CD14-positive monocyte (primary cell): Measurements from ENCODE around the gene SLC66A3. TPM values are rescaled to one million over a fixed set of nuclear protein-coding genes. Genes with fewer than 3 reads are reported as not detected.
A peak's percentile ranks its signal among the peaks of the same experiment; 100 is the strongest.

ENCODE experiments used
- DNase-seq, 3 donors: peaks; one replicate each; pipeline ENCODE4 v3.0.0-alpha.2; 2011 to 2022
- H2AFZ ChIP-seq: 2 replicates; pipeline ENCODE4 v1.6.0; 2012; ENCODE audit warnings: mild to moderate bottlenecking, low read depth, low read length, inconsistent platforms; ENCODE audit not compliant: insufficient read depth, poor library complexity, severe bottlenecking
- H3K27ac ChIP-seq, 2 donors: 1 replicate in 1 of 2; 2 replicates in 1 of 2; pipeline ENCODE4 v1.5.1; 2012 to 2013; ENCODE audit warnings: low read length in 2 of 2, control low read depth in 1 of 2, inconsistent platforms in 1 of 2, low read depth in 1 of 2, mild to moderate bottlenecking in 1 of 2
- H3K27me3 ChIP-seq, 2 donors: one replicate each; pipeline versions ENCODE4 v1.6.0 to v1.6.1; 2011 to 2013; ENCODE audit warnings: low read length in 2 of 2; ENCODE audit not compliant: control insufficient read depth in 2 of 2, insufficient read depth in 2 of 2
- H3K36me3 ChIP-seq, 2 donors: replicated peaks in 1 of 2; 1 replicate in 1 of 2; 2 replicates in 1 of 2; pipeline versions ENCODE4 v1.5.1 to v1.6.1; 2012 to 2013; ENCODE audit warnings: low read length in 2 of 2, control low read depth in 1 of 2, inconsistent platforms in 1 of 2, mild to moderate bottlenecking in 1 of 2; ENCODE audit not compliant: insufficient read depth in 2 of 2, control insufficient read depth in 1 of 2
- H3K4me1 ChIP-seq, 2 donors: 1 replicate in 1 of 2; 2 replicates in 1 of 2; pipeline versions ENCODE4 v1.5.1 to v1.6.1; 2012 to 2013; ENCODE audit warnings: low read length in 2 of 2, control low read depth in 1 of 2, inconsistent platforms in 1 of 2, mild to moderate bottlenecking in 1 of 2, moderate library complexity in 1 of 2; ENCODE audit not compliant: insufficient read depth in 2 of 2, control insufficient read depth in 1 of 2
- H3K4me2 ChIP-seq: replicated peaks from 2 replicates; pipeline ENCODE3; 2012; ENCODE audit warnings: low read length, moderate library complexity, mild to moderate bottlenecking; ENCODE audit not compliant: poor library complexity, severe bottlenecking; ENCODE audit errors: extremely low read depth
- H3K4me3 ChIP-seq, 3 experiments: fragments of 200-600 bp in 1 of 3; sonication (generic) in 1 of 3; replicated peaks in 1 of 3; 1 replicate in 2 of 3; 2 replicates in 1 of 3; pipeline ENCODE4 v1.5.1; 2011 to 2013; ENCODE audit warnings: low read length in 3 of 3, mild to moderate bottlenecking in 3 of 3, control low read depth in 2 of 3, low read depth in 2 of 3, inconsistent platforms in 1 of 3, moderate library complexity in 1 of 3
- H3K79me2 ChIP-seq: 2 replicates; pipeline ENCODE4 v1.6.0; 2012; ENCODE audit warnings: mild to moderate bottlenecking, control low read depth, inconsistent platforms, low read length, moderate library complexity; ENCODE audit not compliant: insufficient read depth
- H3K9ac ChIP-seq: 2 replicates; pipeline ENCODE4 v1.6.0; 2017; ENCODE audit warnings: low read length, mild to moderate bottlenecking; ENCODE audit not compliant: insufficient read depth, poor library complexity, severe bottlenecking
- H3K9me3 ChIP-seq, 2 donors: replicated peaks in 1 of 2; 1 replicate in 1 of 2; 2 replicates in 1 of 2; pipeline versions ENCODE4 v1.5.1 to v1.6.1; 2012 to 2013; ENCODE audit warnings: low read length in 2 of 2, control low read depth in 1 of 2; ENCODE audit not compliant: control insufficient read depth in 1 of 2, insufficient read depth in 1 of 2
- H4K20me1 ChIP-seq: 2 replicates; pipeline ENCODE4 v1.6.0; 2012; ENCODE audit warnings: mild to moderate bottlenecking, low read length, control low read depth, moderate library complexity; ENCODE audit not compliant: insufficient read depth
- H3K27ac Mint-ChIP-seq, 7 donors: one replicate each; pipeline ENCODE4 v1.8.0; 2020; ENCODE audit warnings: mild to moderate bottlenecking in 7 of 7, mixed read lengths in 7 of 7, moderate library complexity in 6 of 7, inconsistent platforms in 2 of 7
- H3K27me3 Mint-ChIP-seq, 3 donors: one replicate each; pipeline ENCODE4 v1.8.0; 2021 to 2022; ENCODE audit warnings: low read depth in 3 of 3, mild to moderate bottlenecking in 3 of 3, mixed read lengths in 3 of 3, moderate library complexity in 3 of 3, inconsistent platforms in 1 of 3
- H3K36me3 Mint-ChIP-seq, 2 donors: one replicate each; pipeline ENCODE4 v1.8.0; 2020; ENCODE audit warnings: mixed read lengths in 2 of 2, inconsistent platforms in 1 of 2, mild to moderate bottlenecking in 1 of 2
- H3K4me1 Mint-ChIP-seq: one replicate; pipeline ENCODE4 v1.8.0; 2020; ENCODE audit warnings: mild to moderate bottlenecking, mixed read lengths
- H3K4me3 Mint-ChIP-seq, 2 donors: one replicate each; pipeline ENCODE4 v1.8.0; 2020; ENCODE audit warnings: mild to moderate bottlenecking in 2 of 2, mixed read lengths in 2 of 2, moderate library complexity in 1 of 2
- H3K9me3 Mint-ChIP-seq, 7 donors: one replicate each; pipeline ENCODE4 v1.8.0; 2020 to 2022; ENCODE audit warnings: mixed read lengths in 7 of 7, mild to moderate bottlenecking in 6 of 7, moderate library complexity in 6 of 7, inconsistent platforms in 2 of 7
- WGBS: methylation state at CpG from one replicate; pipeline ENCODE4 v1.1.5; 2013; ENCODE audit warnings: missing lambda C conversion rate; ENCODE audit not compliant: insufficient coverage; 5-methylcytosine and 5-hydroxymethylcytosine counted together
- intact Hi-C, 2 donors: fragments of 100-400 bp; cut with micrococcal nuclease; formaldehyde crosslinking; loops; one replicate each; pipeline versions ENCODE4 v1.15.0 to v1.15.1; 2023
- polyA plus RNA-seq, 3 donors: library from polyadenylated mRNA; depleted of rRNA in 1 of 3; unstranded in 2 of 3; stranded (reverse) in 1 of 3; fragments of 300-500 nt in 2 of 3; fragments of >200 nt in 1 of 3; fragmentation: Illumina TruSeq in 2 of 3; gene quantifications; 1 replicate in 2 of 3; 2 replicates in 1 of 3; pipeline ENCODE4 v1.2.3, GENCODE V29; 2012 to 2021
- TF ChIP-seq, protein P1 (sequence below): fragments of 200-600 bp; IDR thresholded peaks from one replicate; pipeline ENCODE4 v1.8.0; 2022; ENCODE audit warnings: antibody characterized with exemption, mild to moderate bottlenecking

The SLC66A3 gene
- polyA plus RNA-seq, 3 donors = 51.8 to 188 (median 169) TPM

- Histone ChIP-seq H3K79me2 (no peaks in the 10 kb centered on the region), H3K27ac (no peak overlapping the region), H3K9ac (no peak overlapping the region), H4K20me1 (no peaks in the 10 kb centered on the region), H3K36me3 (no peaks in the 10 kb centered on the region), H2AFZ (no peak overlapping the region), H3K4me2 (peak overlapping the region; percentile 11), H3K4me3 (peak overlapping the region in 1 of 3 experiments; percentile 14), H3K27me3 (peaks cover 0 to 4% of the 10 kb centered on the region in 2 donors), H3K9me3 (no peaks in the 10 kb centered on the region), H3K4me1 (no peaks in the 10 kb centered on the region)
- Mint-ChIP-seq H3K27me3 (peaks cover 9 to 22% (median 11%) of the 10 kb centered on the region in 3 donors), H3K4me1 (peaks cover 11% of the 10 kb centered on the region), H3K9me3 (peaks cover 0 to 2% (median 0%) of the 10 kb centered on the region in 7 donors), H3K4me3 (peak overlapping the region; percentile 63), H3K27ac (peak overlapping the region in 1 of 7 donors; percentile 43), H3K36me3 (no peaks in the 10 kb centered on the region)
- TF ChIP-seq, protein P1, sequence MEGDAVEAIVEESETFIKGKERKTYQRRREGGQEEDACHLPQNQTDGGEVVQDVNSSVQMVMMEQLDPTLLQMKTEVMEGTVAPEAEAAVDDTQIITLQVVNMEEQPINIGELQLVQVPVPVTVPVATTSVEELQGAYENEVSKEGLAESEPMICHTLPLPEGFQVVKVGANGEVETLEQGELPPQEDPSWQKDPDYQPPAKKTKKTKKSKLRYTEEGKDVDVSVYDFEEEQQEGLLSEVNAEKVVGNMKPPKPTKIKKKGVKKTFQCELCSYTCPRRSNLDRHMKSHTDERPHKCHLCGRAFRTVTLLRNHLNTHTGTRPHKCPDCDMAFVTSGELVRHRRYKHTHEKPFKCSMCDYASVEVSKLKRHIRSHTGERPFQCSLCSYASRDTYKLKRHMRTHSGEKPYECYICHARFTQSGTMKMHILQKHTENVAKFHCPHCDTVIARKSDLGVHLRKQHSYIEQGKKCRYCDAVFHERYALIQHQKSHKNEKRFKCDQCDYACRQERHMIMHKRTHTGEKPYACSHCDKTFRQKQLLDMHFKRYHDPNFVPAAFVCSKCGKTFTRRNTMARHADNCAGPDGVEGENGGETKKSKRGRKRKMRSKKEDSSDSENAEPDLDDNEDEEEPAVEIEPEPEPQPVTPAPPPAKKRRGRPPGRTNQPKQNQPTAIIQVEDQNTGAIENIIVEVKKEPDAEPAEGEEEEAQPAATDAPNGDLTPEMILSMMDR = no peak
- intact Hi-C loops = loop anchor here in 1 of 2 donors (5.0 kb wide), 1 partner anchor 289 kb away; no protein-coding TSS in a partner anchor
- 60% methylated on average over 2 of the region's 7 CpGs for WGBS
- no peak for DNase-seq
Measured at GRCh38 chr2:11121823-11122155, 33.5 kb upstream of the SLC66A3 start.

GRCh38 chr2:11122380-11122779 is 32.9 kb upstream of the SLC66A3 start:
- no peaks in the 10 kb centered on the region for H3K9me3 ChIP-seq
- TF ChIP-seq, protein P1 = no peak
- 81% methylated on average over 9 of the region's 9 CpGs for WGBS
- H2AFZ ChIP-seq = no peak overlapping the region
- intact Hi-C loops = loop anchor here in 1 of 2 donors (5.0 kb wide), 1 partner anchor 290 kb away; no protein-coding TSS in a partner anchor
- H4K20me1 ChIP-seq = no peaks in the 10 kb centered on the region
- H3K79me2 ChIP-seq = no peaks in the 10 kb centered on the region
- no peaks in the 10 kb centered on the region for H3K36me3 ChIP-seq
- H3K4me3 ChIP-seq = no peak overlapping the region
- Mint-ChIP-seq H3K27me3 (peaks cover 9 to 22% (median 11%) of the 10 kb centered on the region in 3 donors), H3K27ac (no peak overlapping the region), H3K9me3 (peaks cover 0 to 2% (median 0%) of the 10 kb centered on the region in 7 donors), H3K36me3 (no peaks in the 10 kb centered on the region), H3K4me3 (no peak overlapping the region), H3K4me1 (peaks cover 11% of the 10 kb centered on the region)
- H3K9ac ChIP-seq = no peak overlapping the region
- H3K4me2 ChIP-seq = no peak overlapping the region
- peaks cover 0 to 4% of the 10 kb centered on the region in 2 donors for H3K27me3 ChIP-seq
- H3K27ac ChIP-seq = no peak overlapping the region
- no peaks in the 10 kb centered on the region for H3K4me1 ChIP-seq
- DNase-seq = no peak
